ENCODE results near the gene LRRC37A3. TPM values are rescaled to one million over a fixed set of nuclear protein-coding genes. Genes with fewer than 3 reads are reported as not detected.
"Not testable (repeated sequence)": the region's sequence is repeated elsewhere in the genome, so short reads cannot be mapped to it uniquely, and the experiment has no call there.

The LRRC37A3 gene
- total RNA-seq, 1 donor from 2014 or later, result 16.4 TPM

- H2AFZ ChIP-seq (ENCODE audit: low read depth, low read length), result peak overlapping the region; percentile 1
- H3K36me3 Mint-ChIP-seq (ENCODE audit: low read depth, unreplicated experiment), result no peaks in the 10 kb centered on the region
- H3K4me1 Mint-ChIP-seq (ENCODE audit: low read depth, unreplicated experiment), result no peaks in the 10 kb centered on the region
- no peaks in the 10 kb centered on the region for H3K9me3 Mint-ChIP-seq (ENCODE audit: unreplicated experiment)
- FAIRE-seq (no peak), DNase-seq (ENCODE audit: low read depth) (peak; percentile 52)
- peaks cover 12% of the 10 kb centered on the region for H3K4me1 ChIP-seq (ENCODE audit: insufficient read depth, low read length)
- H3K27ac ChIP-seq (ENCODE audit: low read depth, low read length), result no peak overlapping the region
- H3K4me3 Mint-ChIP-seq (ENCODE audit: unreplicated experiment), result no peak overlapping the region
- H4K20me1 ChIP-seq (ENCODE audit: insufficient read depth, low read length), result no peaks in the 10 kb centered on the region
- H3K36me3 ChIP-seq (ENCODE audit: insufficient read depth, low read length), result no peaks in the 10 kb centered on the region
- peak overlapping the region; percentile 64 for H3K4me2 ChIP-seq (ENCODE audit: low read length)
- H3K27me3 Mint-ChIP-seq (ENCODE audit: low read depth, unreplicated experiment), result no peaks in the 10 kb centered on the region
- H3K4me3 ChIP-seq (ENCODE audit: insufficient read depth, low read depth, low read length), result peak overlapping the region; percentile 33
- H3K79me2 ChIP-seq (ENCODE audit: insufficient read depth, low read length), result no peaks in the 10 kb centered on the region
- TF ChIP-seq EZH2 (IDR thresholded peaks at IDR 0.05; ENCODE audit: insufficient read depth, low read length) (no peak), CTCF (IDR thresholded peaks at IDR 0.05; ENCODE audit: insufficient read depth, low read depth, low read length) (no peak)
- no peaks in the 10 kb centered on the region for H3K9me3 ChIP-seq (ENCODE audit: insufficient read depth, low read depth, low read length)
- no peak overlapping the region for H3K27ac Mint-ChIP-seq (ENCODE audit: unreplicated experiment)
- H3K9ac ChIP-seq (ENCODE audit: low read length), result no peak overlapping the region
- no peaks in the 10 kb centered on the region for H3K27me3 ChIP-seq (ENCODE audit: insufficient read depth, low read length)
Observed at GRCh38 chr17:64964796-64965195, 45.5 kb upstream of the LRRC37A3 start.

- H3K4me1 ChIP-seq (ENCODE audit: insufficient read depth, low read length), result peaks cover 17% of the 10 kb centered on the region
- H3K27me3 Mint-ChIP-seq (ENCODE audit: low read depth, unreplicated experiment); FAIRE-seq; H3K79me2 ChIP-seq (ENCODE audit: insufficient read depth, low read length); H3K9me3 ChIP-seq (ENCODE audit: insufficient read depth, low read depth, low read length); H4K20me1 ChIP-seq (ENCODE audit: insufficient read depth, low read length); H3K4me3 ChIP-seq (ENCODE audit: insufficient read depth, low read depth, low read length); H2AFZ ChIP-seq (ENCODE audit: low read depth, low read length); H3K9me3 Mint-ChIP-seq (ENCODE audit: unreplicated experiment); H3K4me1 Mint-ChIP-seq (ENCODE audit: low read depth, unreplicated experiment); H3K36me3 Mint-ChIP-seq (ENCODE audit: low read depth, unreplicated experiment); H3K4me3 Mint-ChIP-seq (ENCODE audit: unreplicated experiment); H3K27ac Mint-ChIP-seq (ENCODE audit: unreplicated experiment); H3K27ac ChIP-seq (ENCODE audit: low read depth, low read length); DNase-seq (ENCODE audit: low read depth); H3K27me3 ChIP-seq (ENCODE audit: insufficient read depth, low read length); H3K36me3 ChIP-seq (ENCODE audit: insufficient read depth, low read length); H3K4me2 ChIP-seq (ENCODE audit: low read length); H3K9ac ChIP-seq (ENCODE audit: low read length): not testable (repeated sequence)
Observed at GRCh38 chr17:64963814-64964213, 44.5 kb upstream of the LRRC37A3 start.

- not testable (repeated sequence) for H3K4me3 Mint-ChIP-seq (ENCODE audit: unreplicated experiment); H3K9me3 ChIP-seq (ENCODE audit: insufficient read depth, low read depth, low read length); H3K36me3 ChIP-seq (ENCODE audit: insufficient read depth, low read length); H4K20me1 ChIP-seq (ENCODE audit: insufficient read depth, low read length); H3K27me3 Mint-ChIP-seq (ENCODE audit: low read depth, unreplicated experiment); H3K79me2 ChIP-seq (ENCODE audit: insufficient read depth, low read length); H3K27ac ChIP-seq (ENCODE audit: low read depth, low read length); H3K9me3 Mint-ChIP-seq (ENCODE audit: unreplicated experiment); H3K36me3 Mint-ChIP-seq (ENCODE audit: low read depth, unreplicated experiment); H3K9ac ChIP-seq (ENCODE audit: low read length); H3K4me3 ChIP-seq (ENCODE audit: insufficient read depth, low read depth, low read length); H2AFZ ChIP-seq (ENCODE audit: low read depth, low read length); H3K4me1 Mint-ChIP-seq (ENCODE audit: low read depth, unreplicated experiment); H3K27ac Mint-ChIP-seq (ENCODE audit: unreplicated experiment); FAIRE-seq; H3K27me3 ChIP-seq (ENCODE audit: insufficient read depth, low read length)
- H3K4me2 ChIP-seq (ENCODE audit: low read length), result peak overlapping the region; percentile 64
- H3K4me1 ChIP-seq (ENCODE audit: insufficient read depth, low read length), result peaks cover 17% of the 10 kb centered on the region
- TF ChIP-seq CTCF (IDR thresholded peaks at IDR 0.05; ENCODE audit: insufficient read depth, low read depth, low read length), result peak; percentile 61
- DNase-seq (ENCODE audit: low read depth), result peak; percentile 51
Observed at GRCh38 chr17:64961563-64962378, 42.5 kb upstream of the LRRC37A3 start.

Measured in astrocyte (in vitro differentiated cells and primary cell).